ENCODE measurements around the gene SF3B3.
"Not testable (repeated sequence)": the region's sequence is repeated elsewhere in the genome, so short reads cannot be mapped to it uniquely, and the experiment has no call there.

SF3B3 gene

GRCh38 chr16:70569752-70570151, 46.1 kb downstream of the SF3B3 start:
- no peak for DNase-seq

- no peak for DNase-seq
Observed at GRCh38 chr16:70570967-70571570, 47.5 kb downstream of the SF3B3 start.

GRCh38 chr16:70571623-70572022, 48.0 kb downstream of the SF3B3 start:
- DNase-seq: no peak

GRCh38 chr16:70572050-70572925, 48.7 kb downstream of the SF3B3 start:
- DNase-seq: no peak

GRCh38 chr16:70572926-70573270, 49.3 kb downstream of the SF3B3 start:
- no peak for DNase-seq

GRCh38 chr16:70573451-70574121, 50.0 kb downstream of the SF3B3 start:
- DNase-seq: no peak

GRCh38 chr16:70574595-70575271, 51.1 kb downstream of the SF3B3 start:
- no peak for DNase-seq

GRCh38 chr16:70575376-70575775, 51.8 kb downstream of the SF3B3 start:
- no peak for DNase-seq

GRCh38 chr16:70576431-70577255, 53.0 kb downstream of the SF3B3 start:
- no peak for DNase-seq

GRCh38 chr16:70577256-70577698, 53.7 kb downstream of the SF3B3 start:
- no peak for DNase-seq

- no peak for DNase-seq
Observed at GRCh38 chr16:70578035-70578434, 54.4 kb downstream of the SF3B3 start.

- DNase-seq: no peak
Observed at GRCh38 chr16:70579248-70579647, 55.6 kb downstream of the SF3B3 start.

- DNase-seq: no peak
Observed at GRCh38 chr16:70579648-70580630, 56.3 kb downstream of the SF3B3 start.

GRCh38 chr16:70582280-70582978, 58.8 kb downstream of the SF3B3 start:
- DNase-seq: no peak

- DNase-seq: no peak
Observed at GRCh38 chr16:70586731-70587130, 63.1 kb downstream of the SF3B3 start.

- no peak for DNase-seq
Observed at GRCh38 chr16:70588565-70588964, 64.9 kb downstream of the SF3B3 start.

- not testable (repeated sequence) for DNase-seq
Observed at GRCh38 chr16:70589416-70589815, 65.8 kb downstream of the SF3B3 start.

GRCh38 chr16:70589998-70590471, 66.4 kb downstream of the SF3B3 start:
- no peak for DNase-seq

- DNase-seq: no peak
Observed at GRCh38 chr16:70590722-70591415, 67.3 kb downstream of the SF3B3 start.

GRCh38 chr16:70591615-70592014, 68.0 kb downstream of the SF3B3 start:
- DNase-seq: no peak
